GM23338 (cell line): Measurements from ENCODE around the gene PRKAR1B. TPM values are rescaled to one million over a fixed set of nuclear protein-coding genes. Genes with fewer than 3 reads are reported as not detected.
A peak's percentile ranks its signal among the peaks of the same experiment; 100 is the strongest.

Source experiments
- ATAC-seq: fragments of 200-7000 bp; cut with Tn5 transposase; 3 replicates; pipeline ENCODE4 v1.9.1; 2020
- DNase-seq: peaks from one replicate; pipeline ENCODE4 v3.0.0-alpha.2; 2015; ENCODE audit warnings: low spot score
- H2AFZ ChIP-seq: fragments of 200-600 bp; sonication (generic); 2 replicates; pipeline ENCODE4 v1.8.0; 2016; ENCODE audit warnings: antibody characterized with exemption, mild to moderate bottlenecking, moderate library complexity
- H3F3A ChIP-seq: fragments of 200-600 bp; sonication (generic); replicated peaks from 2 replicates; pipeline ENCODE4 v1.8.0; 2017; ENCODE audit warnings: antibody characterized with exemption, mixed run types, low read depth
- H3K27ac ChIP-seq: fragments of 200-600 bp; sonication (generic); 2 replicates; pipeline ENCODE4 v1.6.1; 2016; ENCODE audit warnings: low read depth
- H3K27me3 ChIP-seq: fragments of 200-600 bp; sonication (generic); 2 replicates; pipeline ENCODE4 v1.8.0; 2016; ENCODE audit warnings: mild to moderate bottlenecking, mixed run types, moderate library complexity; ENCODE audit not compliant: insufficient read depth
- H3K36me3 ChIP-seq: fragments of 200-600 bp; sonication (generic); 2 replicates; pipeline ENCODE4 v1.8.0; 2016; ENCODE audit warnings: mild to moderate bottlenecking; ENCODE audit not compliant: insufficient read depth
- H3K4me1 ChIP-seq: fragments of 200-600 bp; sonication (generic); 2 replicates; pipeline ENCODE4 v1.8.0; 2016; ENCODE audit warnings: mild to moderate bottlenecking, moderate library complexity; ENCODE audit not compliant: insufficient read depth
- H3K4me2 ChIP-seq: fragments of 200-600 bp; sonication (generic); 2 replicates; pipeline ENCODE4 v1.7.1; 2017; ENCODE audit warnings: mixed run types
- H3K4me3 ChIP-seq: fragments of 200-600 bp; sonication (generic); 2 replicates; pipeline ENCODE4 v1.6.1; 2016; ENCODE audit warnings: mixed run types
- H3K79me2 ChIP-seq: fragments of 200-600 bp; sonication (generic); replicated peaks from 2 replicates; pipeline ENCODE4 v1.8.0; 2017; ENCODE audit warnings: mild to moderate bottlenecking; ENCODE audit not compliant: insufficient read depth
- H3K9me2 ChIP-seq: fragments of 200-600 bp; sonication (generic); 2 replicates; pipeline ENCODE4 v1.8.0; 2017; ENCODE audit not compliant: insufficient read depth
- H4K20me1 ChIP-seq: fragments of 200-600 bp; sonication (generic); replicated peaks from 2 replicates; pipeline ENCODE4 v1.8.0; 2017; ENCODE audit warnings: mild to moderate bottlenecking; ENCODE audit not compliant: insufficient read depth
- H3K27ac Mint-ChIP-seq: 2 replicates; pipeline ENCODE4 v1.8.0; 2020; ENCODE audit warnings: inconsistent platforms, mild to moderate bottlenecking, moderate library complexity, mixed read lengths
- H3K27me3 Mint-ChIP-seq: 3 replicates; pipeline ENCODE4 v1.8.0; 2022; ENCODE audit warnings: low read depth, mild to moderate bottlenecking, moderate library complexity, mixed read lengths, inconsistent platforms; ENCODE audit not compliant: insufficient read depth, poor library complexity
- H3K36me3 Mint-ChIP-seq: 3 replicates; pipeline ENCODE4 v1.8.0; 2021; ENCODE audit warnings: low read depth, mild to moderate bottlenecking, inconsistent platforms, moderate library complexity, mixed read lengths
- H3K4me1 Mint-ChIP-seq: 3 replicates; pipeline ENCODE4 v1.8.0; 2020; ENCODE audit warnings: mild to moderate bottlenecking, inconsistent platforms, mixed read lengths
- H3K4me3 Mint-ChIP-seq: 3 replicates; pipeline ENCODE4 v1.8.0; 2021; ENCODE audit warnings: moderate library complexity, mild to moderate bottlenecking, inconsistent platforms, mixed read lengths
- H3K9me3 Mint-ChIP-seq: 3 replicates; pipeline ENCODE4 v1.8.0; 2020; ENCODE audit warnings: moderate library complexity, mild to moderate bottlenecking, inconsistent platforms, mixed read lengths
- CREB1 ChIP-seq: fragments of 250-450 bp; sonication (Bioruptor Pico); IDR thresholded peaks from 2 replicates; pipeline ENCODE4 v1.5.0; 2020; ENCODE audit warnings: low read depth, mild to moderate bottlenecking, moderate library complexity
- EZH2 ChIP-seq: fragments of 200-600 bp; sonication (generic); IDR thresholded peaks from one replicate; pipeline ENCODE4 v1.8.0; 2017; ENCODE audit warnings: antibody characterized with exemption, mild to moderate bottlenecking, low read depth; ENCODE audit not compliant: unreplicated experiment
- JUNB ChIP-seq: IDR thresholded peaks from one replicate; pipeline ENCODE4 v1.6.1; 2016; ENCODE audit warnings: antibody characterized with exemption; ENCODE audit not compliant: unreplicated experiment
- STAT1 ChIP-seq: IDR thresholded peaks from one replicate; pipeline ENCODE4 v1.6.1; 2016; ENCODE audit warnings: antibody characterized with exemption; ENCODE audit not compliant: unreplicated experiment
- ZNF114 ChIP-seq: fragments of 250-450 bp; sonication (Bioruptor Pico); IDR thresholded peaks from 2 replicates; pipeline ENCODE4 v1.5.0; 2020; ENCODE audit warnings: mild to moderate bottlenecking, moderate library complexity
- ZNF331 ChIP-seq: fragments of 250-450 bp; sonication (Bioruptor Pico); IDR thresholded peaks from 2 replicates; pipeline ENCODE4 v1.5.0; 2020; ENCODE audit warnings: low read depth, mild to moderate bottlenecking, moderate library complexity
- polyA plus RNA-seq: library from polyadenylated mRNA; unstranded; fragments of >200 nt; fragmentation: Nextera tagmentation; extraction: Ambion mirVana; gene quantifications from 2 replicates; pipeline ENCODE4 v1.2.1, GENCODE V29; 2016
- total RNA-seq: library from RNA; depleted of rRNA; stranded (reverse); fragments of >200 nt; shearing (Covaris generic); gene quantifications from 2 replicates; pipeline ENCODE4 v1.2.3, GENCODE V29; 2014
- TF ChIP-seq, protein P1 (sequence below): fragments of 250-450 bp; sonication (Bioruptor Pico); IDR thresholded peaks from 2 replicates; pipeline ENCODE4 v1.5.0; 2020; ENCODE audit warnings: mild to moderate bottlenecking, moderate library complexity
- TF ChIP-seq, protein P2 (sequence below): IDR thresholded peaks from one replicate; pipeline ENCODE4 v1.6.1; 2018; ENCODE audit warnings: antibody characterized with exemption; ENCODE audit not compliant: unreplicated experiment
- TF ChIP-seq, protein P3 (sequence below), 2 experiments: fragments of 200-600 bp in 1 of 2; sonication (generic) in 1 of 2; conservative IDR thresholded peaks; 2 replicates each; pipeline versions ENCODE4 v1.5.1 to v1.6.1; 2016 to 2017; ENCODE audit warnings: antibody characterized with exemption in 2 of 2, low read depth in 2 of 2, mild to moderate bottlenecking in 2 of 2, moderate library complexity in 1 of 2
- TF ChIP-seq, protein P4 (sequence below): IDR thresholded peaks from 2 replicates; pipeline ENCODE4 v1.6.1; 2016; ENCODE audit warnings: antibody characterized with exemption

PRKAR1B gene
- total and polyA plus RNA-seq, 2 experiments from 2014 or later, result 35.7 to 36.7 TPM

DNA sequence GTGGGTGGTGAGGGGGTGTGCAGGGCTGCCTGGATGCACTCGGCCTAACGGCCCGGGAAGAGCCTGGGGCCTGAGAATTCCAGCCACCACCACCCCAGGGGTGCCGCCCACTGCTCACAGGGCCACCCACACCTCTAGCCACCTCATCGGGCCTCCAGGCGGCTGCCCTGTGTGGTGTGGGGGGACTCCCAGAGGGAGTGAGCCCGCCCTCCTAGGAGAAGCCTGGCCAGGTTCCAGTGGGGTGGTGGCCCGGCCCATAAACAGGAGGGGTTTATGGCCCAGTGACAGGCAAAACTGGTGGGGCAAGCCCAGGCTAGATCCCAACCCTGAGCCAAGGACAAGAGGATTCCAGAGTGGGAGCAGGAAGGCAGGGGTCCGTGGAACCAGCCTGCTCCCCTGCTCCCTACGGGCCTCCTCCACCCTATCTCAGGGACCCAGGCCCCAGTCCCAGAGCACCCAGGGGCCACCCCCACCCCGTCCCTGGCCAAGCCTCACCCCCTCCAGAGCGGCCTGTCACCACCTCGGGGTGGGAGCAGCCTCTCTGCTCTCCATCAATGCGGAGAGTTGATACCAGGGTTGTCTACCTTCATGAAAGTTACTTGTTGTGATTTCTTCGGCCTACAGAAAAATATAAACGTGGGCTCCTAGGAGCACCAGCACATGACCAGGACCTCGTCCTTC lies 187.2 kb downstream of the PRKAR1B start (continued):
- TF ChIP-seq, protein P1, sequence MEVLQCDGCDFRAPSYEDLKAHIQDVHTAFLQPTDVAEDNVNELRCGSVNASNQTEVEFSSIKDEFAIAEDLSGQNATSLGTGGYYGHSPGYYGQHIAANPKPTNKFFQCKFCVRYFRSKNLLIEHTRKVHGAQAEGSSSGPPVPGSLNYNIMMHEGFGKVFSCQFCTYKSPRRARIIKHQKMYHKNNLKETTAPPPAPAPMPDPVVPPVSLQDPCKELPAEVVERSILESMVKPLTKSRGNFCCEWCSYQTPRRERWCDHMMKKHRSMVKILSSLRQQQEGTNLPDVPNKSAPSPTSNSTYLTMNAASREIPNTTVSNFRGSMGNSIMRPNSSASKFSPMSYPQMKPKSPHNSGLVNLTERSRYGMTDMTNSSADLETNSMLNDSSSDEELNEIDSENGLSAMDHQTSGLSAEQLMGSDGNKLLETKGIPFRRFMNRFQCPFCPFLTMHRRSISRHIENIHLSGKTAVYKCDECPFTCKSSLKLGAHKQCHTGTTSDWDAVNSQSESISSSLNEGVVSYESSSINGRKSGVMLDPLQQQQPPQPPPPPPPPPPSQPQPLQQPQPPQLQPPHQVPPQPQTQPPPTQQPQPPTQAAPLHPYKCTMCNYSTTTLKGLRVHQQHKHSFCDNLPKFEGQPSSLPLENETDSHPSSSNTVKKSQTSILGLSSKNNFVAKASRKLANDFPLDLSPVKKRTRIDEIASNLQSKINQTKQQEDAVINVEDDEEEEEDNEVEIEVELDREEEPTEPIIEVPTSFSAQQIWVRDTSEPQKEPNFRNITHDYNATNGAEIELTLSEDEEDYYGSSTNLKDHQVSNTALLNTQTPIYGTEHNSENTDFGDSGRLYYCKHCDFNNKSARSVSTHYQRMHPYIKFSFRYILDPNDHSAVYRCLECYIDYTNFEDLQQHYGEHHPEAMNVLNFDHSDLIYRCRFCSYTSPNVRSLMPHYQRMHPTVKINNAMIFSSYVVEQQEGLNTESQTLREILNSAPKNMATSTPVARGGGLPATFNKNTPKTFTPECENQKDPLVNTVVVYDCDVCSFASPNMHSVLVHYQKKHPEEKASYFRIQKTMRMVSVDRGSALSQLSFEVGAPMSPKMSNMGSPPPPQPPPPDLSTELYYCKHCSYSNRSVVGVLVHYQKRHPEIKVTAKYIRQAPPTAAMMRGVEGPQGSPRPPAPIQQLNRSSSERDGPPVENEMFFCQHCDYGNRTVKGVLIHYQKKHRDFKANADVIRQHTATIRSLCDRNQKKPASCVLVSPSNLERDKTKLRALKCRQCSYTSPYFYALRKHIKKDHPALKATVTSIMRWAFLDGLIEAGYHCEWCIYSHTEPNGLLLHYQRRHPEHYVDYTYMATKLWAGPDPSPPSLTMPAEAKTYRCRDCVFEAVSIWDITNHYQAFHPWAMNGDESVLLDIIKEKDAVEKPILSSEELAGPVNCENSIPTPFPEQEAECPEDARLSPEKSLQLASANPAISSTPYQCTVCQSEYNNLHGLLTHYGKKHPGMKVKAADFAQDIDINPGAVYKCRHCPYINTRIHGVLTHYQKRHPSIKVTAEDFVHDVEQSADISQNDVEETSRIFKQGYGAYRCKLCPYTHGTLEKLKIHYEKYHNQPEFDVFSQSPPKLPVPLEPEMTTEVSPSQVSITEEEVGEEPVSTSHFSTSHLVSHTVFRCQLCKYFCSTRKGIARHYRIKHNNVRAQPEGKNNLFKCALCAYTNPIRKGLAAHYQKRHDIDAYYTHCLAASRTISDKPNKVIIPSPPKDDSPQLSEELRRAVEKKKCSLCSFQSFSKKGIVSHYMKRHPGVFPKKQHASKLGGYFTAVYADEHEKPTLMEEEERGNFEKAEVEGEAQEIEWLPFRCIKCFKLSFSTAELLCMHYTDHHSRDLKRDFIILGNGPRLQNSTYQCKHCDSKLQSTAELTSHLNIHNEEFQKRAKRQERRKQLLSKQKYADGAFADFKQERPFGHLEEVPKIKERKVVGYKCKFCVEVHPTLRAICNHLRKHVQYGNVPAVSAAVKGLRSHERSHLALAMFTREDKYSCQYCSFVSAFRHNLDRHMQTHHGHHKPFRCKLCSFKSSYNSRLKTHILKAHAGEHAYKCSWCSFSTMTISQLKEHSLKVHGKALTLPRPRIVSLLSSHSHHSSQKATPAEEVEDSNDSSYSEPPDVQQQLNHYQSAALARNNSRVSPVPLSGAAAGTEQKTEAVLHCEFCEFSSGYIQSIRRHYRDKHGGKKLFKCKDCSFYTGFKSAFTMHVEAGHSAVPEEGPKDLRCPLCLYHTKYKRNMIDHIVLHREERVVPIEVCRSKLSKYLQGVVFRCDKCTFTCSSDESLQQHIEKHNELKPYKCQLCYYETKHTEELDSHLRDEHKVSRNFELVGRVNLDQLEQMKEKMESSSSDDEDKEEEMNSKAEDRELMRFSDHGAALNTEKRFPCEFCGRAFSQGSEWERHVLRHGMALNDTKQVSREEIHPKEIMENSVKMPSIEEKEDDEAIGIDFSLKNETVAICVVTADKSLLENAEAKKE (CRISPR knock-in tag), result no peak
- TF ChIP-seq EZH2 (no peak), STAT1 (no peak), ZNF114 (CRISPR knock-in tag) (no peak)

DNA sequence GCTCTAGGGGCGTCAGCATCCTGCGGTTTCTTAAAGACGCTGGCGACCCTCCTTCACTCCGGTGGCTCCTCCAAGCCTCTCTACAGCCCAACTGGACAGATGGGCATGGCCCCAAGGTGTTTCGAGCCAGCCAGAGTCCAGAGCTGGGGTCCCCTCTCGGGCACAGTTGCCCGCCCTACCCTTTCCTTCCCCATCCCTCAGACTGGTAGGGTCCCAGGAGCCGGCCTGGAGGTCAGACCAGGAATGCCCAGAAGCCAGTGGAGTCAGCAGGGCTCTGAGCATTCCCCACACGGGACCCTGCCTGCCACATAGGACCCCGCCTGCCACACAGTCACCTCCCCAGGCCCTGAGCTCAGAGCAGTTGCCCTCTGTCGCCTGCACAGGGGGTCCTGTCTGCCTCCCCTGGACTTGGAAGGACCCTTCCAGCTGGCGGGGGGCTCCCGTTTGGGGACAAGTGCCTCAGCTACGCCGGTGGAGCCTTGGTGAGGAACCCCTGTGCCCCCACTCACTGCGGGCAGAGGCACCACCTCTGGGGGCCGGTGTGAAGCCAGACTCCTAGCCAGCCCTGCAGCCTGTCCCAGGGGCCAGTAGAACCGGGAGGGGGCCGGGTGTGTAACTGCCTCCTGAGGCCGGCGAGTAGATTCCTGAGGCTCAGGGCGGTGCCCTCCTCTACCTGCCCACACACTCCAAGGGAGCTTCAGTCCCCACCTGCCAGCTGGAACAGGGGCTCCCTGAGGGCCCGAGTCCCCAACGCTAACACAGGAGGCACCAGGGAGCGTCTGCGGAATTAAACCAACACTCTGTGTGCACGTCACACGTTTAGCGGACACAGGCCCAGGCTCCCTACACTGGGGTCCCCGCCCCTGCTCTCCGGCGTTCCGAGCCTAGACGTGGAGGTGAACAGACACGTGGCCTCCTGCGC lies 188.1 kb downstream of the PRKAR1B start:
- Histone ChIP-seq H2AFZ (no peak overlapping the region), H3K4me1 (peaks cover 3% of the 10 kb centered on the region; the same call in 1 of the 2 replicates), H3K27ac (no peak overlapping the region), H3F3A (no peaks in the 10 kb centered on the region), H3K79me2 (no peaks in the 10 kb centered on the region), H3K4me3 (no peak overlapping the region), H3K4me2 (no peak overlapping the region), H3K27me3 (no peaks in the 10 kb centered on the region), H4K20me1 (no peaks in the 10 kb centered on the region), H3K36me3 (no peaks in the 10 kb centered on the region), H3K9me2 (no peaks in the 10 kb centered on the region)
- H3K36me3 Mint-ChIP-seq, result no peaks in the 10 kb centered on the region
- H3K9me3 Mint-ChIP-seq, result no peaks in the 10 kb centered on the region; the same call in 2 of the 3 replicates
- peaks cover 22% of the 10 kb centered on the region for H3K27me3 Mint-ChIP-seq
- peak; percentile 39 for DNase-seq
- H3K27ac Mint-ChIP-seq, result no peak overlapping the region
- no peak overlapping the region for H3K4me3 Mint-ChIP-seq
- peak; percentile 18 for ATAC-seq
- TF ChIP-seq JUNB (no peak), ZNF331 (CRISPR knock-in tag) (no peak), STAT1 (no peak), CREB1 (CRISPR knock-in tag) (no peak)
- TF ChIP-seq, protein P2, sequence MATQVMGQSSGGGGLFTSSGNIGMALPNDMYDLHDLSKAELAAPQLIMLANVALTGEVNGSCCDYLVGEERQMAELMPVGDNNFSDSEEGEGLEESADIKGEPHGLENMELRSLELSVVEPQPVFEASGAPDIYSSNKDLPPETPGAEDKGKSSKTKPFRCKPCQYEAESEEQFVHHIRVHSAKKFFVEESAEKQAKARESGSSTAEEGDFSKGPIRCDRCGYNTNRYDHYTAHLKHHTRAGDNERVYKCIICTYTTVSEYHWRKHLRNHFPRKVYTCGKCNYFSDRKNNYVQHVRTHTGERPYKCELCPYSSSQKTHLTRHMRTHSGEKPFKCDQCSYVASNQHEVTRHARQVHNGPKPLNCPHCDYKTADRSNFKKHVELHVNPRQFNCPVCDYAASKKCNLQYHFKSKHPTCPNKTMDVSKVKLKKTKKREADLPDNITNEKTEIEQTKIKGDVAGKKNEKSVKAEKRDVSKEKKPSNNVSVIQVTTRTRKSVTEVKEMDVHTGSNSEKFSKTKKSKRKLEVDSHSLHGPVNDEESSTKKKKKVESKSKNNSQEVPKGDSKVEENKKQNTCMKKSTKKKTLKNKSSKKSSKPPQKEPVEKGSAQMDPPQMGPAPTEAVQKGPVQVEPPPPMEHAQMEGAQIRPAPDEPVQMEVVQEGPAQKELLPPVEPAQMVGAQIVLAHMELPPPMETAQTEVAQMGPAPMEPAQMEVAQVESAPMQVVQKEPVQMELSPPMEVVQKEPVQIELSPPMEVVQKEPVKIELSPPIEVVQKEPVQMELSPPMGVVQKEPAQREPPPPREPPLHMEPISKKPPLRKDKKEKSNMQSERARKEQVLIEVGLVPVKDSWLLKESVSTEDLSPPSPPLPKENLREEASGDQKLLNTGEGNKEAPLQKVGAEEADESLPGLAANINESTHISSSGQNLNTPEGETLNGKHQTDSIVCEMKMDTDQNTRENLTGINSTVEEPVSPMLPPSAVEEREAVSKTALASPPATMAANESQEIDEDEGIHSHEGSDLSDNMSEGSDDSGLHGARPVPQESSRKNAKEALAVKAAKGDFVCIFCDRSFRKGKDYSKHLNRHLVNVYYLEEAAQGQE, result no peak
- TF ChIP-seq, protein P3, sequence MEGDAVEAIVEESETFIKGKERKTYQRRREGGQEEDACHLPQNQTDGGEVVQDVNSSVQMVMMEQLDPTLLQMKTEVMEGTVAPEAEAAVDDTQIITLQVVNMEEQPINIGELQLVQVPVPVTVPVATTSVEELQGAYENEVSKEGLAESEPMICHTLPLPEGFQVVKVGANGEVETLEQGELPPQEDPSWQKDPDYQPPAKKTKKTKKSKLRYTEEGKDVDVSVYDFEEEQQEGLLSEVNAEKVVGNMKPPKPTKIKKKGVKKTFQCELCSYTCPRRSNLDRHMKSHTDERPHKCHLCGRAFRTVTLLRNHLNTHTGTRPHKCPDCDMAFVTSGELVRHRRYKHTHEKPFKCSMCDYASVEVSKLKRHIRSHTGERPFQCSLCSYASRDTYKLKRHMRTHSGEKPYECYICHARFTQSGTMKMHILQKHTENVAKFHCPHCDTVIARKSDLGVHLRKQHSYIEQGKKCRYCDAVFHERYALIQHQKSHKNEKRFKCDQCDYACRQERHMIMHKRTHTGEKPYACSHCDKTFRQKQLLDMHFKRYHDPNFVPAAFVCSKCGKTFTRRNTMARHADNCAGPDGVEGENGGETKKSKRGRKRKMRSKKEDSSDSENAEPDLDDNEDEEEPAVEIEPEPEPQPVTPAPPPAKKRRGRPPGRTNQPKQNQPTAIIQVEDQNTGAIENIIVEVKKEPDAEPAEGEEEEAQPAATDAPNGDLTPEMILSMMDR (conservative IDR thresholded peaks at IDR 0.05; ENCODE audit: low read depth in 2 of 2), result no peak
- TF ChIP-seq, protein P4, sequence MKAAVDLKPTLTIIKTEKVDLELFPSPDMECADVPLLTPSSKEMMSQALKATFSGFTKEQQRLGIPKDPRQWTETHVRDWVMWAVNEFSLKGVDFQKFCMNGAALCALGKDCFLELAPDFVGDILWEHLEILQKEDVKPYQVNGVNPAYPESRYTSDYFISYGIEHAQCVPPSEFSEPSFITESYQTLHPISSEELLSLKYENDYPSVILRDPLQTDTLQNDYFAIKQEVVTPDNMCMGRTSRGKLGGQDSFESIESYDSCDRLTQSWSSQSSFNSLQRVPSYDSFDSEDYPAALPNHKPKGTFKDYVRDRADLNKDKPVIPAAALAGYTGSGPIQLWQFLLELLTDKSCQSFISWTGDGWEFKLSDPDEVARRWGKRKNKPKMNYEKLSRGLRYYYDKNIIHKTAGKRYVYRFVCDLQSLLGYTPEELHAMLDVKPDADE, result no peak
- H3K4me1 Mint-ChIP-seq, result peaks cover 4% of the 10 kb centered on the region
